ENCODE measurements around the gene OR5P2. TPM values are rescaled to one million over a fixed set of nuclear protein-coding genes. Genes with fewer than 3 reads are reported as not detected.
"Not testable (repeated sequence)": the region's sequence is repeated elsewhere in the genome, so short reads cannot be mapped to it uniquely, and the experiment has no call there.

OR5P2 gene
- total RNA-seq = not detected

GRCh38 chr11:7796842-7797241, at the start of gene OR5P2:
TSS of gene OR5P2 (minus strand) at chr11:7796942. CDS start at chr11:7796942, 0 bp downstream.
- Mint-ChIP-seq H3K27me3 (peaks cover 4% of the 10 kb centered on the region), H3K9me3 (ENCODE audit: low read depth) (peaks cover 3% of the 10 kb centered on the region), H3K27ac (no peak within 1 kb of the TSS), H3K4me1 (no peaks in the 10 kb centered on the region), H3K4me3 (no peak within 1 kb of the TSS), H3K36me3 (ENCODE audit: low read depth) (no peaks in the 10 kb centered on the region)
- POLR2A ChIA-PET = no interaction called here
- CTCF ChIA-PET = no interaction called here
- no peak for ATAC-seq
- DNase-seq = no peak
- intact Hi-C loops (cut with DNase I, micrococcal nuclease) = no loop called here

- no peak overlapping the region for H3K4me3 Mint-ChIP-seq
- ChIA-PET CTCF (no interaction called here), POLR2A (no interaction called here)
- H3K9me3 Mint-ChIP-seq (ENCODE audit: low read depth) = no peaks in the 10 kb centered on the region
- H3K36me3 Mint-ChIP-seq (ENCODE audit: low read depth) = no peaks in the 10 kb centered on the region
- DNase-seq (no peak), ATAC-seq (no peak)
- no peaks in the 10 kb centered on the region for H3K4me1 Mint-ChIP-seq
- peaks cover 2% of the 10 kb centered on the region for H3K27me3 Mint-ChIP-seq
- intact Hi-C loops (cut with DNase I, micrococcal nuclease) = no loop called here
- H3K27ac Mint-ChIP-seq = no peak overlapping the region
These were observed 49.3 kb upstream of the OR5P2 start for GRCh38 chr11:7846003-7846402.

GRCh38 chr11:7844986-7845385, 48.2 kb upstream of the OR5P2 start:
- Mint-ChIP-seq H3K36me3 (ENCODE audit: low read depth) (no peaks in the 10 kb centered on the region), H3K27me3 (peaks cover 3% of the 10 kb centered on the region), H3K4me3 (no peak overlapping the region), H3K9me3 (ENCODE audit: low read depth) (no peaks in the 10 kb centered on the region), H3K4me1 (no peaks in the 10 kb centered on the region), H3K27ac (no peak overlapping the region)
- ATAC-seq = no peak
- ChIA-PET CTCF (no interaction called here), POLR2A (no interaction called here)
- intact Hi-C loops (cut with DNase I, micrococcal nuclease) = no loop called here
- DNase-seq = no peak

- Mint-ChIP-seq H3K27me3 (peaks cover 3% of the 10 kb centered on the region), H3K9me3 (ENCODE audit: low read depth) (no peaks in the 10 kb centered on the region), H3K4me3 (no peak overlapping the region), H3K4me1 (no peaks in the 10 kb centered on the region), H3K27ac (no peak overlapping the region), H3K36me3 (ENCODE audit: low read depth) (no peaks in the 10 kb centered on the region)
- no peak for DNase-seq
- ChIA-PET POLR2A (no interaction called here), CTCF (no interaction called here)
- intact Hi-C loops (cut with DNase I, micrococcal nuclease) = no loop called here
- ATAC-seq = no peak
These were observed 47.8 kb upstream of the OR5P2 start for GRCh38 chr11:7844521-7844920.

- POLR2A ChIA-PET = no interaction called here
- Mint-ChIP-seq H3K27me3 (peaks cover 3% of the 10 kb centered on the region), H3K4me3 (no peak overlapping the region), H3K4me1 (no peaks in the 10 kb centered on the region), H3K9me3 (ENCODE audit: low read depth) (no peaks in the 10 kb centered on the region), H3K36me3 (ENCODE audit: low read depth) (no peaks in the 10 kb centered on the region), H3K27ac (no peak overlapping the region)
- CTCF ChIA-PET = interaction anchor here (0.6 kb wide), 1 partner anchor 1825 kb away, joined by 4 read pairs; no protein-coding TSS in a partner anchor
- intact Hi-C loops (cut with DNase I, micrococcal nuclease) = no loop called here
- DNase-seq = no peak
- ATAC-seq = no peak
These were observed 43.8 kb upstream of the OR5P2 start for GRCh38 chr11:7840578-7840977.

GRCh38 chr11:7833527-7833926, 36.8 kb upstream of the OR5P2 start:
- POLR2A ChIA-PET = no interaction called here
- no peaks in the 10 kb centered on the region for H3K36me3 Mint-ChIP-seq (ENCODE audit: low read depth)
- intact Hi-C loops (cut with DNase I, micrococcal nuclease) = no loop called here
- H3K9me3 Mint-ChIP-seq (ENCODE audit: low read depth) = no peaks in the 10 kb centered on the region
- H3K27ac Mint-ChIP-seq = no peak overlapping the region
- CTCF ChIA-PET = no interaction called here
- no peaks in the 10 kb centered on the region for H3K4me1 Mint-ChIP-seq
- H3K4me3 Mint-ChIP-seq = no peak overlapping the region
- H3K27me3 Mint-ChIP-seq = peaks cover 6% of the 10 kb centered on the region
- DNase-seq (no peak), ATAC-seq (no peak)

- no peaks in the 10 kb centered on the region for H3K36me3 Mint-ChIP-seq (ENCODE audit: low read depth)
- no peaks in the 10 kb centered on the region for H3K4me1 Mint-ChIP-seq
- ChIA-PET POLR2A (no interaction called here), CTCF (no interaction called here)
- H3K9me3 Mint-ChIP-seq (ENCODE audit: low read depth) = no peaks in the 10 kb centered on the region
- peaks cover 7% of the 10 kb centered on the region for H3K27me3 Mint-ChIP-seq
- H3K4me3 Mint-ChIP-seq = no peak within 1 kb of the TSS
- intact Hi-C loops (cut with DNase I, micrococcal nuclease) = no loop called here
- no peak for ATAC-seq
- DNase-seq = no peak
- H3K27ac Mint-ChIP-seq = no peak within 1 kb of the TSS
These were observed 34.0 kb upstream of the OR5P2 start, which contains the start of gene OR5P3 for GRCh38 chr11:7830740-7831139. TSS of gene OR5P3 (minus strand) at chr11:7830840.

GRCh38 chr11:7826324-7826723, 29.6 kb upstream of the OR5P2 start:
- Mint-ChIP-seq H3K36me3 (ENCODE audit: low read depth) (no peaks in the 10 kb centered on the region), H3K4me1 (no peaks in the 10 kb centered on the region), H3K27me3 (peaks cover 7% of the 10 kb centered on the region), H3K4me3 (no peak overlapping the region), H3K9me3 (ENCODE audit: low read depth) (no peaks in the 10 kb centered on the region), H3K27ac (no peak overlapping the region)
- intact Hi-C loops (cut with DNase I, micrococcal nuclease) = no loop called here
- no peak for ATAC-seq
- DNase-seq = no peak
- ChIA-PET POLR2A (no interaction called here), CTCF (interaction anchor here (0.7 kb wide), 1 partner anchor 139 kb away, joined by 3 read pairs; the partner anchor contains the start of gene NLRP10)

GRCh38 chr11:7820417-7820816, 23.7 kb upstream of the OR5P2 start:
- H3K27me3 Mint-ChIP-seq; H3K27ac Mint-ChIP-seq; intact Hi-C loops (cut with DNase I, micrococcal nuclease); H3K36me3 Mint-ChIP-seq (ENCODE audit: low read depth); ATAC-seq; DNase-seq; H3K4me1 Mint-ChIP-seq; CTCF ChIA-PET; H3K4me3 Mint-ChIP-seq; POLR2A ChIA-PET: not testable (repeated sequence)
- peaks cover 13% of the 10 kb centered on the region for H3K9me3 Mint-ChIP-seq (ENCODE audit: low read depth)

- H3K36me3 Mint-ChIP-seq (ENCODE audit: low read depth); H3K4me3 Mint-ChIP-seq; H3K4me1 Mint-ChIP-seq; CTCF ChIA-PET; DNase-seq; H3K27ac Mint-ChIP-seq; POLR2A ChIA-PET; H3K27me3 Mint-ChIP-seq; ATAC-seq; intact Hi-C loops (cut with DNase I, micrococcal nuclease): not testable (repeated sequence)
- H3K9me3 Mint-ChIP-seq (ENCODE audit: low read depth) = peaks cover 19% of the 10 kb centered on the region
These were observed 18.2 kb upstream of the OR5P2 start for GRCh38 chr11:7814897-7815296.

- DNase-seq; intact Hi-C loops (cut with DNase I, micrococcal nuclease); H3K27me3 Mint-ChIP-seq; H3K4me1 Mint-ChIP-seq; H3K4me3 Mint-ChIP-seq; H3K36me3 Mint-ChIP-seq (ENCODE audit: low read depth); POLR2A ChIA-PET; ATAC-seq; CTCF ChIA-PET; H3K27ac Mint-ChIP-seq: not testable (repeated sequence)
- peaks cover 28% of the 10 kb centered on the region for H3K9me3 Mint-ChIP-seq (ENCODE audit: low read depth)
These were observed 13.6 kb upstream of the OR5P2 start for GRCh38 chr11:7810301-7810700.

GRCh38 chr11:7793233-7793632, 3.5 kb downstream of the OR5P2 start:
- ChIA-PET POLR2A (no interaction called here), CTCF (interaction anchor here (0.6 kb wide), 1 partner anchor 190 kb away, joined by 3 read pairs; no protein-coding TSS in a partner anchor)
- DNase-seq (no peak), ATAC-seq (no peak)
- no peak overlapping the region for H3K4me3 Mint-ChIP-seq
- H3K9me3 Mint-ChIP-seq (ENCODE audit: low read depth) = peaks cover 5% of the 10 kb centered on the region
- intact Hi-C loops (cut with DNase I, micrococcal nuclease) = no loop called here
- H3K27me3 Mint-ChIP-seq = peaks cover 4% of the 10 kb centered on the region
- no peak overlapping the region for H3K27ac Mint-ChIP-seq
- no peaks in the 10 kb centered on the region for H3K4me1 Mint-ChIP-seq
- no peaks in the 10 kb centered on the region for H3K36me3 Mint-ChIP-seq (ENCODE audit: low read depth)

GRCh38 chr11:7787239-7787638, 9.5 kb downstream of the OR5P2 start:
- no peaks in the 10 kb centered on the region for H3K4me1 Mint-ChIP-seq
- H3K27ac Mint-ChIP-seq = no peak overlapping the region
- CTCF ChIA-PET = no interaction called here
- no peak for DNase-seq
- H3K36me3 Mint-ChIP-seq (ENCODE audit: low read depth) = no peaks in the 10 kb centered on the region
- ATAC-seq = no peak
- no peaks in the 10 kb centered on the region for H3K27me3 Mint-ChIP-seq
- intact Hi-C loops (cut with DNase I, micrococcal nuclease) = no loop called here
- peaks cover 5% of the 10 kb centered on the region for H3K9me3 Mint-ChIP-seq (ENCODE audit: low read depth)
- no peak overlapping the region for H3K4me3 Mint-ChIP-seq
- POLR2A ChIA-PET = no interaction called here
